GM23338 (cell line): ENCODE data around the gene IMPACT. TPM values are rescaled to one million over a fixed set of nuclear protein-coding genes. Genes with fewer than 3 reads are reported as not detected.

ENCODE experiments used
- ATAC-seq: fragments of 200-7000 bp; cut with Tn5 transposase; 3 replicates; pipeline ENCODE4 v1.9.1; 2020
- DNase-seq: peaks from one replicate; pipeline ENCODE4 v3.0.0-alpha.2; 2015; ENCODE audit warnings: low spot score
- H2AFZ ChIP-seq: fragments of 200-600 bp; sonication (generic); 2 replicates; pipeline ENCODE4 v1.8.0; 2016; ENCODE audit warnings: antibody characterized with exemption, mild to moderate bottlenecking, moderate library complexity
- H3F3A ChIP-seq: fragments of 200-600 bp; sonication (generic); replicated peaks from 2 replicates; pipeline ENCODE4 v1.8.0; 2017; ENCODE audit warnings: antibody characterized with exemption, mixed run types, low read depth
- H3K27ac ChIP-seq: fragments of 200-600 bp; sonication (generic); 2 replicates; pipeline ENCODE4 v1.6.1; 2016; ENCODE audit warnings: low read depth
- H3K27me3 ChIP-seq: fragments of 200-600 bp; sonication (generic); 2 replicates; pipeline ENCODE4 v1.8.0; 2016; ENCODE audit warnings: mild to moderate bottlenecking, mixed run types, moderate library complexity; ENCODE audit not compliant: insufficient read depth
- H3K36me3 ChIP-seq: fragments of 200-600 bp; sonication (generic); 2 replicates; pipeline ENCODE4 v1.8.0; 2016; ENCODE audit warnings: mild to moderate bottlenecking; ENCODE audit not compliant: insufficient read depth
- H3K4me1 ChIP-seq: fragments of 200-600 bp; sonication (generic); 2 replicates; pipeline ENCODE4 v1.8.0; 2016; ENCODE audit warnings: mild to moderate bottlenecking, moderate library complexity; ENCODE audit not compliant: insufficient read depth
- H3K4me2 ChIP-seq: fragments of 200-600 bp; sonication (generic); 2 replicates; pipeline ENCODE4 v1.7.1; 2017; ENCODE audit warnings: mixed run types
- H3K4me3 ChIP-seq: fragments of 200-600 bp; sonication (generic); 2 replicates; pipeline ENCODE4 v1.6.1; 2016; ENCODE audit warnings: mixed run types
- H3K79me2 ChIP-seq: fragments of 200-600 bp; sonication (generic); replicated peaks from 2 replicates; pipeline ENCODE4 v1.8.0; 2017; ENCODE audit warnings: mild to moderate bottlenecking; ENCODE audit not compliant: insufficient read depth
- H3K9me2 ChIP-seq: fragments of 200-600 bp; sonication (generic); 2 replicates; pipeline ENCODE4 v1.8.0; 2017; ENCODE audit not compliant: insufficient read depth
- H4K20me1 ChIP-seq: fragments of 200-600 bp; sonication (generic); replicated peaks from 2 replicates; pipeline ENCODE4 v1.8.0; 2017; ENCODE audit warnings: mild to moderate bottlenecking; ENCODE audit not compliant: insufficient read depth
- H3K27ac Mint-ChIP-seq: 2 replicates; pipeline ENCODE4 v1.8.0; 2020; ENCODE audit warnings: inconsistent platforms, mild to moderate bottlenecking, moderate library complexity, mixed read lengths
- H3K27me3 Mint-ChIP-seq: 3 replicates; pipeline ENCODE4 v1.8.0; 2022; ENCODE audit warnings: low read depth, mild to moderate bottlenecking, moderate library complexity, mixed read lengths, inconsistent platforms; ENCODE audit not compliant: insufficient read depth, poor library complexity
- H3K36me3 Mint-ChIP-seq: 3 replicates; pipeline ENCODE4 v1.8.0; 2021; ENCODE audit warnings: low read depth, mild to moderate bottlenecking, inconsistent platforms, moderate library complexity, mixed read lengths
- H3K4me1 Mint-ChIP-seq: 3 replicates; pipeline ENCODE4 v1.8.0; 2020; ENCODE audit warnings: mild to moderate bottlenecking, inconsistent platforms, mixed read lengths
- H3K4me3 Mint-ChIP-seq: 3 replicates; pipeline ENCODE4 v1.8.0; 2021; ENCODE audit warnings: moderate library complexity, mild to moderate bottlenecking, inconsistent platforms, mixed read lengths
- H3K9me3 Mint-ChIP-seq: 3 replicates; pipeline ENCODE4 v1.8.0; 2020; ENCODE audit warnings: moderate library complexity, mild to moderate bottlenecking, inconsistent platforms, mixed read lengths
- CREB1 ChIP-seq: fragments of 250-450 bp; sonication (Bioruptor Pico); IDR thresholded peaks from 2 replicates; pipeline ENCODE4 v1.5.0; 2020; ENCODE audit warnings: low read depth, mild to moderate bottlenecking, moderate library complexity
- EZH2 ChIP-seq: fragments of 200-600 bp; sonication (generic); IDR thresholded peaks from one replicate; pipeline ENCODE4 v1.8.0; 2017; ENCODE audit warnings: antibody characterized with exemption, mild to moderate bottlenecking, low read depth; ENCODE audit not compliant: unreplicated experiment
- EZH2phosphoT487 ChIP-seq: fragments of 200-600 bp; sonication (generic); IDR thresholded peaks from one replicate; pipeline ENCODE4 v1.8.1; 2018; ENCODE audit warnings: antibody characterized with exemption; ENCODE audit not compliant: unreplicated experiment
- JUNB ChIP-seq: IDR thresholded peaks from one replicate; pipeline ENCODE4 v1.6.1; 2016; ENCODE audit warnings: antibody characterized with exemption; ENCODE audit not compliant: unreplicated experiment
- NANOG ChIP-seq: IDR thresholded peaks from 2 replicates; pipeline ENCODE4 v1.6.1; 2016; ENCODE audit warnings: antibody characterized with exemption, borderline replicate concordance
- POLR2AphosphoS5 ChIP-seq: IDR thresholded peaks from 2 replicates; pipeline ENCODE4 v1.6.1; 2016; ENCODE audit warnings: antibody characterized with exemption, low read depth
- REST ChIP-seq: IDR thresholded peaks from one replicate; pipeline ENCODE4 v1.6.1; 2018; ENCODE audit warnings: antibody characterized with exemption; ENCODE audit not compliant: unreplicated experiment
- STAT1 ChIP-seq: IDR thresholded peaks from one replicate; pipeline ENCODE4 v1.6.1; 2016; ENCODE audit warnings: antibody characterized with exemption; ENCODE audit not compliant: unreplicated experiment
- ZNF114 ChIP-seq: fragments of 250-450 bp; sonication (Bioruptor Pico); IDR thresholded peaks from 2 replicates; pipeline ENCODE4 v1.5.0; 2020; ENCODE audit warnings: mild to moderate bottlenecking, moderate library complexity
- polyA plus RNA-seq: library from polyadenylated mRNA; unstranded; fragments of >200 nt; fragmentation: Nextera tagmentation; extraction: Ambion mirVana; gene quantifications from 2 replicates; pipeline ENCODE4 v1.2.1, GENCODE V29; 2016
- total RNA-seq: library from RNA; depleted of rRNA; stranded (reverse); fragments of >200 nt; shearing (Covaris generic); gene quantifications from 2 replicates; pipeline ENCODE4 v1.2.3, GENCODE V29; 2014
- TF ChIP-seq, protein P1 (sequence below), 2 experiments: fragments of 200-600 bp in 1 of 2; sonication (generic) in 1 of 2; conservative IDR thresholded peaks; 2 replicates each; pipeline versions ENCODE4 v1.5.1 to v1.6.1; 2016 to 2017; ENCODE audit warnings: antibody characterized with exemption in 2 of 2, low read depth in 2 of 2, mild to moderate bottlenecking in 2 of 2, moderate library complexity in 1 of 2

The IMPACT gene
- total and polyA plus RNA-seq, 2 experiments from 2014 or later: 42.1 to 47.6 TPM

DNA sequence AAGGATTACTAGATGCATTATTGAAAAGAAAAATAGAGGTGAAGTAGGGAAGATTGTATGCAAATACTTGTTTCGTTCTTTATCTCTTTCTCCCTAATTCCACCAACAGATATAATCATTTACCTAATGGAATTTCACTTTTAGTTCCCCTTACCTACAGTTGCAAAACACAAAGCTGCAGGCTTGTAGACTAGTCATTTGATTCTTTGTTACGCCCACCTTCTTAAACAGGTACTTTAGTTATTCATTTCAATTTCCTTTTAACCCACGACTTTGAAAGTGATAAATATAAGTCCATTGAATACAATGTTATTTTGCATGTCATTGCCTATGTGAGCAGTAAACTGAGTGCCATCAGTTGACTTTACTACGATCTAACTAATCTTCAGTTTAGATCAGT, 30.1 kb downstream of the IMPACT start:
- Histone ChIP-seq H3K36me3 (no peaks in the 10 kb centered on the region), H3F3A (no peaks in the 10 kb centered on the region), H3K79me2 (no peaks in the 10 kb centered on the region), H3K4me3 (no peak overlapping the region), H3K27ac (no peak overlapping the region), H2AFZ (no peak overlapping the region), H4K20me1 (no peaks in the 10 kb centered on the region), H3K9me2 (no peaks in the 10 kb centered on the region), H3K27me3 (no peaks in the 10 kb centered on the region), H3K4me2 (no peak overlapping the region), H3K4me1 (no peaks in the 10 kb centered on the region)
- H3K36me3 Mint-ChIP-seq: peaks cover 30% of the 10 kb centered on the region; the same call in 2 of the 3 replicates
- ATAC-seq: no peak
- TF ChIP-seq CREB1 (CRISPR knock-in tag): no peak
- TF ChIP-seq EZH2: no peak
- no peak for TF ChIP-seq JUNB
- TF ChIP-seq ZNF114 (CRISPR knock-in tag): no peak
- no peak for TF ChIP-seq EZH2phosphoT487
- no peak for TF ChIP-seq POLR2AphosphoS5
- TF ChIP-seq, protein P1, sequence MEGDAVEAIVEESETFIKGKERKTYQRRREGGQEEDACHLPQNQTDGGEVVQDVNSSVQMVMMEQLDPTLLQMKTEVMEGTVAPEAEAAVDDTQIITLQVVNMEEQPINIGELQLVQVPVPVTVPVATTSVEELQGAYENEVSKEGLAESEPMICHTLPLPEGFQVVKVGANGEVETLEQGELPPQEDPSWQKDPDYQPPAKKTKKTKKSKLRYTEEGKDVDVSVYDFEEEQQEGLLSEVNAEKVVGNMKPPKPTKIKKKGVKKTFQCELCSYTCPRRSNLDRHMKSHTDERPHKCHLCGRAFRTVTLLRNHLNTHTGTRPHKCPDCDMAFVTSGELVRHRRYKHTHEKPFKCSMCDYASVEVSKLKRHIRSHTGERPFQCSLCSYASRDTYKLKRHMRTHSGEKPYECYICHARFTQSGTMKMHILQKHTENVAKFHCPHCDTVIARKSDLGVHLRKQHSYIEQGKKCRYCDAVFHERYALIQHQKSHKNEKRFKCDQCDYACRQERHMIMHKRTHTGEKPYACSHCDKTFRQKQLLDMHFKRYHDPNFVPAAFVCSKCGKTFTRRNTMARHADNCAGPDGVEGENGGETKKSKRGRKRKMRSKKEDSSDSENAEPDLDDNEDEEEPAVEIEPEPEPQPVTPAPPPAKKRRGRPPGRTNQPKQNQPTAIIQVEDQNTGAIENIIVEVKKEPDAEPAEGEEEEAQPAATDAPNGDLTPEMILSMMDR (conservative IDR thresholded peaks at IDR 0.05; ENCODE audit: low read depth in 2 of 2): no peak
- no peak for TF ChIP-seq STAT1
- no peak for TF ChIP-seq NANOG
- no peak overlapping the region for H3K27ac Mint-ChIP-seq
- no peak for DNase-seq
- no peaks in the 10 kb centered on the region for H3K27me3 Mint-ChIP-seq
- H3K9me3 Mint-ChIP-seq: peaks cover 3% of the 10 kb centered on the region; the same call in 1 of the 3 replicates
- H3K4me1 Mint-ChIP-seq: no peaks in the 10 kb centered on the region
- no peak overlapping the region for H3K4me3 Mint-ChIP-seq

DNA sequence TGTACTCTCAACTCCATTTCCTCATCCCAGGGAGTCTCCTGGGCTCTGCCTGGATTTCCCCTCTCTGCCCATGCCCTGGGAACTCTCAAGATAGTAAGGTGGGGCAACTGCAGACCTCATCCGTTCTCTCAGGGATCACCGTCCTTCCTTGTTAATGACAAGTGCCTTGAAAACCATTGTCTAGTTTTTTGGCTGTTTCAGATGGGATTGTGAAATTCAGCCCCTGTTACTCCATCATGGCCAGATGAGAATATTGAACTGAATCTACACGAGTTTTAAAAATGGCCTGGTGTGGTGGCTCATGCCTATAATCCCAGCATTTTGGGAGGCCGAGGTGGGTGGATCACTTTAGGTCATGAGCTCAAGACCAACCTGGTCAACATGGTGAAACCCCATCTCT, 33.3 kb downstream of the IMPACT start:
- Histone ChIP-seq H3K79me2 (no peaks in the 10 kb centered on the region), H3K36me3 (no peaks in the 10 kb centered on the region), H2AFZ (no peak overlapping the region), H3K4me1 (no peaks in the 10 kb centered on the region), H3K9me2 (no peaks in the 10 kb centered on the region), H3K27me3 (no peaks in the 10 kb centered on the region), H3K4me2 (no peak overlapping the region), H3F3A (no peaks in the 10 kb centered on the region), H3K27ac (no peak overlapping the region), H4K20me1 (no peaks in the 10 kb centered on the region), H3K4me3 (no peak overlapping the region)
- Mint-ChIP-seq H3K27me3 (no peaks in the 10 kb centered on the region), H3K9me3 (peaks cover 3% of the 10 kb centered on the region; the same call in 1 of the 3 replicates), H3K4me1 (peaks cover 6% of the 10 kb centered on the region; the same call in 2 of the 3 replicates), H3K36me3 (peaks cover 15% of the 10 kb centered on the region; the same call in 2 of the 3 replicates), H3K27ac (no peak overlapping the region), H3K4me3 (no peak overlapping the region)
- no peak for ATAC-seq
- TF ChIP-seq REST (no peak), ZNF114 (CRISPR knock-in tag) (no peak), POLR2AphosphoS5 (no peak), EZH2phosphoT487 (no peak)
- no peak for DNase-seq
